Measurements from ENCODE around the gene EPHB1.
"Not testable (repeated sequence)": the region's sequence is repeated elsewhere in the genome, so short reads cannot be mapped to it uniquely, and the experiment has no call there.

The EPHB1 gene

DNA sequence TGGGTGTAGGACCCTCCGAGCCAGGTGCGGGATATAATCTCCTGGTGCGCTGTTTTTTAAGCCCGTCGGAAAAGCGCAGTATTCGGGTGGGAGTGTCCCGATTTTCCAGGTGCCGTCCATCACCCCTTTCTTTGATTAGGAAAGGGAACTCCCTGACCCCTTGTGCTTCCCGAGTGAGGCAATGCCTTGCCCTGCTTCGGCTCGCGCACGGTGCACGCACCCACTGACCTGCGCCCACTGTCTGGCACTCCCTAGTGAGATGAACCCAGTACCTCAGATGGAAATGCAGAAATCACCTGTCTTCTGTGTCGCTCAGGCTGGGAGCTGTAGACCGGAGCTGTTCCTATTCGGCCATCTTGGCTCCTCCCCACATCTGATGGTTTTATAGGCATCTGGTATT lies 210.6 kb downstream of the EPHB1 start:
- not testable (repeated sequence) for DNase-seq (ENCODE audit: low read depth, low spot score)

DNA sequence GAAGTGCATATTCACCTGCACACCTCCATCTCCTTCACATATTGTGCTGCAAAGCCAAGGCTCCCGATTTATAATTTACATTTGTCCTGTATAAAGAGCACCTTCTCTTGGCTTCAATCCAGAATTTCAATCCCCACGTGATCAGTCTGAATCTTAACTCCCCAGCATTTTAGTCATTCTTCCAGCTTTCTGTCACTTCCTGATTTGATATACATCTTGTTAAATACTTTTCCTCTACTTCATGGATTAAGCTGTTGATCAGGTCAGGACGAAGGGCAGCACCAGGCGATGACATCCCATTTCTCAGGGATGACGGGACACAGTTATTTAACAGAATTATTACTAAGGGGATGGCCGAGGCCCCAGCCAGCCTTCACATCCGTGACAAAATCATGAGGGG lies 212.5 kb downstream of the EPHB1 start:
- no peak for DNase-seq (ENCODE audit: low read depth, low spot score)

DNA sequence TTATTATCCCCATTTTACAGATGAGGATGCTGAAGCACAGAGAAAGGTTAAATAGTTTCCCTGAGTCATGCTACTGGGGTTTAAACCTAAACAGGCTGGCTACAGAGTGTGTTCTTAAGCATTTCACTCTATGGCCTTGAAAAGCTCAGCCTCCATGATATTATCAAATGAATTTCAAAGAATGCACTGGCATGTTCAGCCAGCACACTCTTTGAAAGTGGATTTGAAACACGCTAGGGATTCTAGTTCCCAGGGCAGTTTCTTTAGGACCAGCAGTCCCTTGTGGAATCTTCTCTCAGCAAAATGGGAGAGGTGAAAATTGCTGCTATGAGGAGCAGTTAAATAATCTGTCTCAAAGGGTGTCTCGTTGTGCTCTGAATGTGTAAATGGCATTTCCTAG lies 213.3 kb downstream of the EPHB1 start:
- no peak for DNase-seq (ENCODE audit: low read depth, low spot score)

DNA sequence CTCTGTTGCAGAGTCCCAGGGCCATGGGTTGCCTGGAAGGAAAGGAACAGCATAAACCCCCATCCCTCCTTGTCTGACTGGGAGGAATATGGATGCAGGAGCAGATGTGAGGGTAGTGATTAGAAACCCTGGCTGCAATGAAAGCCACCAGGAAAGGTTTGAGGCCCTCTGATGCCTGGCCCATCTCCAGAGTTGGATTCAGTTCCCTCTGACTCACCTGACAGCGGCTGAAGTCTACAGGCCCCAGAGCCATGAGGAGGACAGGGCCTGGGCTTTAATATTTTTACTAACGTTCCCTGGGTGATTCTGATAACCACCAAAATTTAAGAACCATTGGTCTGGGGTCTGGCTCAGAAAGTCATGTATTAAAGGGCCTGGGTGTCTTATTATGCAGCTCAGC lies 214.0 kb downstream of the EPHB1 start:
- DNase-seq (ENCODE audit: low read depth, low spot score), result no peak

DNA sequence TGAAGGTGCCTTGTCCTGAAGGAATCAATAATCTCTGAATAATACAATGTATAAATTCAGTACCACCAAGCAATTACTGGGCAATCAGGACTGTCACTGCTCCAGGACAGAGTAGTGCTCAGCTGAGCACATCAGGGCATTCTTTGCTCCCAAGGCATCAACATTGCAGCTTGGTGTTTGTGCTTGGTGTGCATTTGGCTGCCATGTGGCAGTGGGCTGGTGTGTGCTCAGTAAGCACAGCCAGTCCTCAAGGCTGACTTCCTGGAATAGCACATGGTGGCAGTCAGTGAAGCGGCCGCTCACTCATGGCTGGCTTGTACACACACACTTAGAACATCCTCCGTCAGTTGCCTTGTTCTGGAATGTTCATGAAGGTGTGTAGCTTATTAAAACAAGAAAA lies 217.0 kb downstream of the EPHB1 start:
- no peak for DNase-seq (ENCODE audit: low read depth, low spot score)

DNA sequence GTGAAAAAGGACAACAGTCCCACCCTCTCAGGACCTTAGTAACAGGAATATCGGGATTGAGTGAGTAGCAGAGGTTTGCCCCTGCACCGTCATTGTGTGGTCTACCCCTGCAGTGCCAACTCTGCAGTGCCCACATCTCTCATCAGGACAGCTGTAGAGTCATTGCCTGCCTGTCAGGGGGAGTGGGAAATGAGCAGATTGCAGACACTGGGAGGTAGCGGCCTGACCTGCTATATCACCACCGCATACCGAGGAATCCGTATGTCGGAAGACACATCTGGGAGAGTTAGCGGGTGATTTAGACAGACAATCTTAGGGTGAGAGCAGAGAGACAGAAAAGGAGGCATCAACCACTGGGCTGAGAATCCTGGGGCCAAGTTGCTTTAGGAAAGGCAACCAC lies 218.1 kb downstream of the EPHB1 start:
- DNase-seq (ENCODE audit: low read depth, low spot score), result no peak

DNA sequence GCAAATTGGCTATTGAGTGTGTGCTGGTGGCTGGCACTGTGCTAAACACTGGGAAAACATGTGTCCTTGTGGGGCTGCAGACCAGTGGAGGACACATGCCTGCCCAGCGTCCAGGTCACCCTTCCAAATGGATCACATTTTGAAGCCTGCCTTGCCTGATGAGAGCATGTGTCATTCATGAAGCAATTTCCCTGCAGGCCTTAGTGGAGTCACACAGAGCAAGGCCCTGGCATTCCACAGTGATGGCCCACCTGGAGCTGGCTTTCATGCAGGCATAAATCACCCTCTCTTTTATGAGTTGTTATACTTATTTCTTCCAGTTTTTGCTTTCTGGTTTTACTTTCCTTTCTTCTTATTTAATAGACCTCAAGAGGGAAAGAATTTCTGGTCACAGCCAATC lies 219.5 kb downstream of the EPHB1 start:
- no peak for DNase-seq (ENCODE audit: low read depth, low spot score)

DNA sequence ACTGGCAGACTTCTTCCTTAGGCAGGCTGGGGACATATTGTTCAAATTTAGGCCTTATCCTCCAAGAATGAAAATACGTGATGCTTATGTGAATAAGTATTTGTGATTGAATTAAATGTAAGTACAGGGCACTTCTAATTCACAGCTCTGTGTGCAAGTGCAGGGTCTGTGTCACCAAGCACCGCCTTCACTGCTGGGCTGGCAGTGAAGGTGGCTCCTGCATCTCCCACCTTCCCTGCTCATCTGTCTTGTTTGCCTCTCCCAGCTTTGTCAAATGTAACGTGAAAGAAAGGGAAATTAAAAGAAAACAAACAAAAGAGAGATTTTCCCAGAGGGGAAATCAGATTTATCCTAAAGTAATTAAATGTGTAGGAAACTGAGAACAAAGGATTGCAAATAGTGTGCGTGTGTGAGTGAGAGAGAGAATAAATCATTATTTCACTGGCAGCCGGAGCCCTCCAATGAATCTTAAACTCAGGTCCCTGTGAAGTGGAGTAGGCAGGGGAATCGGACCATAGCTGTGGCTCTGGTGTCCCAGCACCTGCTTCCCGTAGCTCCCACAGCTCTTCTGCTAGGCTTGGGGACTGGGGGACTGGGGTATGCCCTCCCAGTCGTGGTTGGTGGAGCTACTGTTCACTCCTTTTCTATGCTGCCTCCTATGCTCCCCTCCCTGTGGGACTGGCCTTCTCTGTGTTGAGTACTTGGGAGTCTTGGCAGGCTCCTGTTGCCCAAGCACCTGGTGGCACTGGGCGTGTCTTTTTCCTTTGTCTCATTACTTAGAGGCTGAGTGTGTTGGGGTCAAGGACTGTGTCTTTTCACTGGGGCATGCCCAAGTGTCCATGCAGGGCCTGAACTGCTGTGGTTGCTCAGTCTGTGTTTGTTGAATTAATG lies 222.2 kb downstream of the EPHB1 start:
- no peak for DNase-seq (ENCODE audit: low read depth, low spot score)

DNA sequence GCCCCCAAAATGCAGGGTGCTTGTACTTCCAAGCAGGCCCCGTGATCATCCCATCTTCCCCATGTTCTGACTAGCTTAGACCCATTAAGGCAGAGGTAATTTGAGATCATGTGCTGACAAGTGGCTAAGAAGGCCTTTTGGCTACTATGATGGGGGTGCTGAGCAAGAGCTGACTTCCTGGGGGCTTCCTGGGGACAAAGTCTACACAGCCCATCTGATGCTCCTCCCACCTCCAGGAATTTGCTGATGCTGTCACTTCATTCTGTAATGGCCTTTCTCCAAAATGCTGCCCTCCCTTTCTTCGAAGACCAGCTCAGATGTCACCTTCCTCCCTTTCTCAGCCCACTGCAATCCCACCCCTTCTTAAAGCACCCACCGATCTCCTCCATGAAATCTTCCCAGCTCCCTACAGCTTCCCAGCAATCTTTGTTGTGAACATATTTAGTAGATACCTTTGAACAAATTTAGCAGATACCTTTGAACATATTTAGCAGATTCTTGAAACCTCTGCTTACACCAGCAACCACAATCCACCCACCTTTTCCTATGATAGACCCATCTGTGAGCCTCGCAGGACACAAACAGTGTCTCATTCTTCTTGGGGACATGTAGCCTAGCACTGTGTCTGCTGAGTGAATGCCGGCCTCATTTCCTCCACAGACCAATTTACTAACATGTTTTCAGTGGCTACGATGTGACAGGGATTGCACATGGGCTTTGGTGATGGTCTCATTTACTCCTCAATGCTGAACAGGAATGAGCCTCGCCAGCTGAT lies 223.3 kb downstream of the EPHB1 start:
- DNase-seq (ENCODE audit: low read depth, low spot score), result no peak

DNA sequence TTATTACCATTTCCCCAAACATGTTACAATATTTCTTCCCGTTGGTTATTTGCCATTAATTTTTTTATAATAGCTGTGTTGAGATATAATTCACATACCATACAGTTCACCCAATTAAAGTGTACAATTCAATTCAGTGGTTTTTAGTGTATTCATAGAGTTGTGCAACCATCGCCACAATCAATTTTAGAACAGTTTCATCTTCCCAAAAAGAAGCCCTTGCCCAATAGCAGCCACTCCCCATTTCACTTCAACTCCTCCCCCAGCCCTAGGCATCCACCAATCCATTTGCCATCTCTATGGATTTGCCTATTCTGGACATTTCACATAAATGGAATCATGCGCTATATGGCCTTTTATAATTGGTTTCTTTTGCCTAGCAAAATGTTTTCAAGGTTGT lies 225.1 kb downstream of the EPHB1 start:
- no peak for DNase-seq (ENCODE audit: low read depth, low spot score)

DNA sequence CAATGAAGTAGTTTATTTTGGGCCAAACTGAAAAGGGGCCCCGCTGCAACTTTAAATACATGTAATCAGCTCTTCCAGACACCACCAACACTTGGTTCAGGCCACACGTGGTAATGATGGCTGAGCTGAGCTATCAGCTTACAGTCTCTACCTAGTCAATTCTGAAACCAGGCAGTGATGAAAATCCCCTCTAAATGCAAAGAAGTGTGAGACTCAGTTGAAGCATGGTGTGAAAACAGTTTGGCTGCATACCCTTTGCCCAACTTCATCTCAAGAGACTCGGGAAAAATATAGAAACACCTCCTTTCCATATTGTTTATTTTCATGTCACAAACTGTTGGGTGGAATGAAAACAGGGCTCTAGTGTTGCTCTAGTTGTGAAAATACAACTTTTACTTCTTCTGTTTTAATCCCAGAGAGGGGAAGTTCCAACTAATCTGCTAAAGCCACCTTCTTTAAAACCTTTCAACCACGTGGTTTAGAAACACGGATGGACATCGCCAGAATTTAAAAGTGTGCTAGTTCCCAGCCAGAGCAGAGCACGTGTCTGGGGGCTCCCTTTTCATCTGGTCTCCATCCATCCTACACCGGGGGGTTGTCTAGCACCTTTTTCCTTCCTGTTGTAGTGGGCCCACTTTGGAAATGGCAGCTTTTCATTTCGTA lies 229.1 kb downstream of the EPHB1 start:
- DNase-seq (ENCODE audit: low read depth, low spot score), result no peak

DNA sequence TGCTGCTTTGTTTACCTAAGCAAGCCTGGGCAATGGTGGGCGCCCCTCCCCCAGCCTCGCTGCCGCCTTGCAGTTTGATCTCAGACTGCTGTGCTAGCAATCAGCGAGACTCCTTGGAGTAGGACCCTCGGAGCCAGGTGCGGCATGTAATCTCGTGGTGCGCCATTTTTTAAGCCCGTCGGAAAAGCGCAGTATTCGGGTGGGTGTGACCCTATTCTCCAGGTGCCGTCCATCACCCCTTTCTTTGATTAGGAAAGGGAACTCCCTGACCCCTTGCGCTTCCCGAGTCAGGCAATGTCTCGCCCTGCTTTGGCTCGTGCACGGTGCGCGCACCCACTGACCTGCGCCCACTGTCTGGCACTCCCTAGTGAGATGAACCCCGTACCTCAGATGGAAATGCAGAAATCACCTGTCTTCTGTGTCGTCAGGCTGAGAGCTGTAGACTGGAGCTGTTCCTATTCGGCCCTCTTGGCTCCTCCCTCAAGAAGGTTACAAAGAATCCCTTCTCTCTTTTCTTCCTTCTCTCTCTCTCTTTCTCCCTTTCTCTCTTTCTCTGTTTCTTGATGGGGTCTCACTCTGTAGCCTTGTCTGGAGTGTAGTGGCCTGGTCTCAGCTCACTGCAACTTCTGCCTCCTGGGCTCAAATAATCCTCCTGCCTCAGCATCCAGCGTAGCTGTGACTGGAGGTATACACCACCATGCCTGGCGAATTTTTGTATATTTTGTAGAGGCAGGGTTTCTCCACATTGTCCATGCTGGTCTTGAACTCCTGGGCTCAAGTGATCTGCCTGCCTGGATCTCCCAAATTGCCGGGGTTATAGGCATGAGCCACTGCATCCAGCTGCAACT lies 235.9 kb downstream of the EPHB1 start:
- not testable (repeated sequence) for DNase-seq (ENCODE audit: low read depth, low spot score)

DNA sequence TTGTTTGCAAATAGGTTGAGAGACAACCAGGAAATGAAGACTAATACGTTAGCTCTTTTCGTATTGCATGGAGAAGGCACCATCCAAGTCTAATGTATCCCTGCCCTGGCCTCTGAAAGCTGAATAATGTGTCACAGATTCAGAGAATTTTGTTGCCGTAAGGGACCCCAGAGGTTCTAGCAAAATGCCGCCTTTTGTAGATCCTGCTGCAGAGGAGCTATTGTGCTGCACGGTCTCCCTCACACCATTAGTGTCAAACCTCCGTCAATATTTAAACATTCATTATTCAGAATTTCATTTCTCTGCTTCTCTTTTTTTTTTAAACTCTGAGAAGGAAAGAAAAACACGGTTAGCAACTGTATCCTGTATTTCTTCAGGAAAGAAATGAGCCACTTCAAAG lies 238.7 kb downstream of the EPHB1 start:
- DNase-seq (ENCODE audit: low read depth, low spot score), result no peak

DNA sequence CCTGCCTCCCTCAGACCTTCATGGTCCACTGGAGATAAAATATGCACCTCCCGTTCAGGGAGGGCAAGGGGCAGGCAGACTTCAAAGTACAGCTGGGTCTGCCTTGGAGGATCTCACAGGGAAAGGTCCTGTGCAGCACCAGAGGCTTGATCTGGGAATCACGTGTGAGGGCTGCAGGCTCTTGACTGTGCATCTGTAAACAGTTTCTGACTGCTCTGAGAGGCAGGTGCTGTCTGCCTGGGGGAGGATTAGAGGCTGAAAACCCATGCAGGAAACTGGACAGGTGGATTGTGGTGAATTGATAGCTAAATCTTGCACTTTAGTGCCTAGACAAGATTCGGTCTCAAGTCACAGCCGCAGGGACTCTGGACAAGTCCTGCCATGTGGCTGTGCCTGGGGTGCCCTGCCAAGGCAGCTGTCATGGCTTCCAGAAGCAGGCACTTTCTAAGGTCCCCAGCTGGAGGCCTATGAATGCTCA lies 239.3 kb downstream of the EPHB1 start:
- DNase-seq (ENCODE audit: low read depth, low spot score), result no peak

DNA sequence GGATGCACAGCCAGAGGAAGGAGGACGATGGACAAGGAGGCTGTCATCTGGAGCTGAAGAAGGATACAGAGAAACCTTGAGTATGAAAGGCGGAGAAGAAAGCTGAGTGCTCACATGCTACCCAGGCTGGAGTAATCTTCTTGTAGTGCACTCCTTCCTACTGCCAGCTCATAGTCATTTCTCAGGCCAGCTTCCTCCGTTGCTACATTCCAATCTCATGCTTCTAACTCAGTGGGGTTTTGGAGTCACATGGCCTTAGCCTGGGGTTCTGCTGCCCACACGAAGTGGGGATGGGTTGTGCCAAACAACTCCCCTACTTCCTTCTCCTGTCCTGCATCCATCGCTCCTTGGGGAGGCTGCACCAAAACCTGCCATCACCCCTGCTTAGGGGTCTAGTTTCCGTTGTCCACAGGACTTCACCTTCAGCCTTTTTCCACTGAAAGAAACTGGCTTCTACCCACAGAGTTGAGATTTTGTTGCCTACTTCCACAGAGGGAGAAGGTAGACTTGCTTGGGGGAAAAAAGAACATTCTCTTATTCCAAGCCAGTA lies 239.9 kb downstream of the EPHB1 start:
- no peak for DNase-seq (ENCODE audit: low read depth, low spot score)

DNA sequence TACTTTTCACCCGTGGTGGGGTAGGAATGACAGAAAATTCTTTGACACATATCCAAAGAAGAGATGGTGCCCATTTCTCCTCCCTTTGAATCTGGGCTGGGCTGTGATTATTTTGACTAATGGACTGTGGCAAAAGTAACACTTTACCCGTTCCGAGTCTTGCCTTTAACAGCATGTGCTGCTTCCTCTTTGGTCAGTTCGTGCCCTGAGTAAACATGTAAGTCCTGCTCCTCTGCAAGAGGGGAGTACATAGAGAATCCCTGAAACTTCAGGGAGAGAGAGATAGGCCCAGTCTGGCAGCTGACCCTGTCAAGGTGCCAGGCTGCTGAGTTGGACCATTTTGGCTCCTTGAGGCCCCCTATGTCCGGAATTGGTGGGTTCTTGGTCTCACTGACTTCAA lies 243.1 kb downstream of the EPHB1 start:
- DNase-seq (ENCODE audit: low read depth, low spot score), result no peak

DNA sequence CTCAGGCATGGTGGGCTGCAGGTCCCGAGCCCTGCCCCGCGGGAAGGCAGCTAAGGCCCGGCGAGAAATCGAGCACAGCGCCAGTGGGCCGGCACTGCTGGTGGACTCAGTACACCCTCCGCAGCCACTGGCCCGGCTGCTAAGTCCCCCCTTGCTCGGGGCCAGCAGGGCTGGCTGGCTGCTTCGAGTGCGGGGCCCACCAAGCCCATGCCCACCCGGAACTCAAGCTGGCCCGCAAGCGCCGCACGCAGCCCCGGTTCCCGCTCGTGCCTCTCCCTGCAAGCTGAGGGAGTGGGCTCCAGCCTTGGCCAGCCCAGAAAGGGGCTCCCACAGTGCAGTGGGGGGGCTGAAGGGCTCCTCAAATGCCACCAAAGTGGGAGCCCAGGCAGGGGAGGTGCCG lies 244.5 kb downstream of the EPHB1 start:
- not testable (repeated sequence) for DNase-seq (ENCODE audit: low read depth, low spot score)

DNA sequence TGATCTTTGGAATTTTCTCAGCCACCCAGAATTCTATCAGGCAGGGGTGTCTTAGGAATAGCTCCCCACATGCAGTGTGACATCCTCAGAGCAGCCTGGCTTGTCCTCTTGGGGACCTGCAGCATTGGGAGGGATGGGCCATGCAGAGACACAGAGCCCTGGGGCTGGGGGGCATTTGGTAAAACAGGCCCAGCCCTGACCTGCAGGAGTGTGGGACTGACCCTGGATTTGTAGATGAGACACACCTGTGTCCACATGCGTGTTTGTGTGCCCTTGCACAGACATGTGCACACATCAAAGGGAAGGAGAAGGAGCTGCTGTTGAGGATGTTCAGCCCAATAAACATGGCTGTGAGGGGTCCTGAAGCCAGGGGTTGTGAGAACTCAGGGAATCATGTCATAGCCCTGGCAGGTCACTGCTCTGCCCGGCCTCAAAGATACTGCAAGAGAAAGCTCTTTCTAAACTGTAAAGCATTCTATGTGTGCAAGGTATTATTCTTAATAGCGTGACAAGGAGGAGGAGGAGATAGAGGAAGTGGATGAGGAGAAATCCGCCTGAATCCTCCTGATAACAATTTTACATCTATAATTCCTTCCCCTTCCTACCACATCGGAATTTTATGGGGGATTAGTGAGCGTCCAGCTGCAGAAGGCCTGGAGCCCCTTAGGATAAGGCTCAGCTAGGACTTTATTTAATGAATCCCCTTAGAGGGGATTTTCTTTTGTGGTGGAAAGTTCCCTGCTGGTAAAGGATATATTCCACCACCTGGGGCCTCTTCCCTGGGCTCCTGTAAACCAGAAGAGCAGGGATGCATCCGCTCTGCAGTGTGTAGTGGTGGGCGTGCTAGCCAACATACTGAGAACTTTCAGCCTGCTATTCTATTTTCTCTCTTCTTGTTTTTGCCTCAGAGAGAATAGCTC lies 245.5 kb downstream of the EPHB1 start:
- no peak for DNase-seq (ENCODE audit: low read depth, low spot score)

DNA sequence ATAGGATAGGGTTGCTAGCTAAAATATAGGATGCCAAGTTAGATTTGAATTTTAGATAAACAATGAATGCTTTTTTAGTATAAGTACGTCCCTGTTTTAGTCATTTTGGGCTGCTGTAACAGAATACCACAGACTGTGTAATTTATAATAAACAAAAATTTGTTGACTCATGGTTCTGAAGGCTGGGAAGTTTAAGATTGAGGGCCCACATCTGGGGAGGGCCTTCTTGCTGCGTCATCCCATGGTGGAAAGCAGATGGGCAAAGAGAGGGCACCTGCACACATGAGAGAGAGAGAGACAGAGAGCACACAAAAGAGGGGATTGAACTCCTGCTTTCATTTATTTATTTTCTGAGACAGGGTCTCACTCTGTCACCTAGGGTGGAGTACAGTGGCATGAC lies 246.5 kb downstream of the EPHB1 start:
- DNase-seq (ENCODE audit: low read depth, low spot score), result no peak

DNA sequence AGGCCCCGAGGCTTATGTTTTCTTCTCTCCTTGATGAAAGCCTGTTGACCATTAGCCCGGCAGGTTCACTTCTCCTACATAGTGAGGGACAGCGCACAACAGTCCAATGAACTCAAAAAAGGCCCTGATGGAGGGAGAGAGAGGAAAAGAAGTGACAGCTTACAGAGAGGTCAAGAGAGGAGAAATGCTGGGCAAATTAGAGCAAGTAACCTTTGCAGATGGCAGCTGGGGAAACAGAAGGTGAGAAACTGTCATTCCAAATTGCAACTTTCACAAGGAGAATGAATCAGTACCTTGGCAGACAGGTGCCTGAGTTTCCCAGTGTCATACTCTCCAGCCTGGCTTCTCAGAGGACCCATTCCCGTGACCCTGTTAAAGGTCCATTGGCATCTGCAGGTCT lies 252.0 kb downstream of the EPHB1 start:
- DNase-seq (ENCODE audit: low read depth, low spot score), result no peak
